ENCODE measurements around the gene TCF25. TPM values are rescaled to one million over a fixed set of nuclear protein-coding genes. Genes with fewer than 3 reads are reported as not detected.

TCF25 gene
- total RNA-seq, 2 donors from 2014 or later = 141 to 302 TPM

DNA sequence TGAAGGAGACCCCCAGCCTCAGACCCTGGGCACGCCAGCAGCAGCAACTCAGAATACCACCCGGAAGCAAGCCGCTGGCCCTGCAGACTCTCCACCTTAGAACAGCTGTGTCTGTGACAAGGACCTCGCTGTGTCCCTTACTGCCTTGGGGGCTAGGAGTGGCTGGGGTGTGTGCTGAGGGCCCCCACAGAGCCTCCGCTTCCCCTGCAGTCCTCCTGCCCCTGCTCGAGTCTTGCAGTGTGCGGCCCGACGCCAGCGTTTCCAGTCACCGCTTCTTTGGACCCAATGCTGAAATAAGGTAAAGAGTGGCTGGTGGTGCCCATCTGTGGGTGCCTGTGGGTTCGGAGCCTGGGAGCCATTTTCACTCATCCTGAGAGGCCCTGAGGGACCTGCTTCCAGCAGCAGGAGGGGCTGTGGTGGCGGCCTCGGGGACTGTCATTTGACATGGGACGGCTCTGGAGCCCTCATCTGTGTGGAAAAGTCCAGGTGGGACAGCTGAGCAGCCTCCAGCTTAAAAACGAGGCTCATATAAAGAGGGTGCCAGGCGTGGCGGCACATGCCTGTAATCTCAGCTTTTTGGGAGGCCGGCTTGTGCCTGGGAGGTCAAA is 30.6 kb downstream of the TCF25 start:
- H3K36me3 ChIP-seq = peaks cover 11 to 12% of the 10 kb centered on the region in 2 donors
- 88% methylated on average over 18 of the region's 19 CpGs for WGBS
- H3K4me3 ChIP-seq = no peak overlapping the region
- H3K27me3 ChIP-seq (replicated peaks; ENCODE audit: insufficient read depth) = no peaks in the 10 kb centered on the region
- intact Hi-C loops (cut with DNase I) = no loop called here
- H3K9me3 ChIP-seq = no peaks in the 10 kb centered on the region
- TF ChIP-seq POLR2AphosphoS5 (IDR thresholded peaks at IDR 0.05) (no peak), POLR2A (IDR thresholded peaks at IDR 0.05) (no peak)
- TF ChIP-seq, protein P1, sequence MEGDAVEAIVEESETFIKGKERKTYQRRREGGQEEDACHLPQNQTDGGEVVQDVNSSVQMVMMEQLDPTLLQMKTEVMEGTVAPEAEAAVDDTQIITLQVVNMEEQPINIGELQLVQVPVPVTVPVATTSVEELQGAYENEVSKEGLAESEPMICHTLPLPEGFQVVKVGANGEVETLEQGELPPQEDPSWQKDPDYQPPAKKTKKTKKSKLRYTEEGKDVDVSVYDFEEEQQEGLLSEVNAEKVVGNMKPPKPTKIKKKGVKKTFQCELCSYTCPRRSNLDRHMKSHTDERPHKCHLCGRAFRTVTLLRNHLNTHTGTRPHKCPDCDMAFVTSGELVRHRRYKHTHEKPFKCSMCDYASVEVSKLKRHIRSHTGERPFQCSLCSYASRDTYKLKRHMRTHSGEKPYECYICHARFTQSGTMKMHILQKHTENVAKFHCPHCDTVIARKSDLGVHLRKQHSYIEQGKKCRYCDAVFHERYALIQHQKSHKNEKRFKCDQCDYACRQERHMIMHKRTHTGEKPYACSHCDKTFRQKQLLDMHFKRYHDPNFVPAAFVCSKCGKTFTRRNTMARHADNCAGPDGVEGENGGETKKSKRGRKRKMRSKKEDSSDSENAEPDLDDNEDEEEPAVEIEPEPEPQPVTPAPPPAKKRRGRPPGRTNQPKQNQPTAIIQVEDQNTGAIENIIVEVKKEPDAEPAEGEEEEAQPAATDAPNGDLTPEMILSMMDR (IDR thresholded peaks at IDR 0.05) = no peak
- no peaks in the 10 kb centered on the region for H3K4me1 ChIP-seq (replicated peaks)
- DNase-seq (ENCODE audit: low spot score) = no peak
- H3K27ac ChIP-seq = no peak overlapping the region

GRCh38 chr16:89904606-89905510 is 31.5 kb downstream of the TCF25 start:
- no peak for DNase-seq (ENCODE audit: low spot score)
- WGBS = 79% methylated on average over 27 of the region's 31 CpGs
- peaks cover 3% of the 10 kb centered on the region for H3K4me1 ChIP-seq (replicated peaks)
- H3K9me3 ChIP-seq = no peaks in the 10 kb centered on the region
- intact Hi-C loops (cut with DNase I) = no loop called here
- no peak overlapping the region for H3K4me3 ChIP-seq
- no peak overlapping the region for H3K27ac ChIP-seq
- TF ChIP-seq, protein P1 (IDR thresholded peaks at IDR 0.05) = no peak
- TF ChIP-seq POLR2A (IDR thresholded peaks at IDR 0.05) (no peak), POLR2AphosphoS5 (IDR thresholded peaks at IDR 0.05) (no peak)
- no peaks in the 10 kb centered on the region for H3K27me3 ChIP-seq (replicated peaks; ENCODE audit: insufficient read depth)
- peaks cover 10 to 11% of the 10 kb centered on the region in 2 donors for H3K36me3 ChIP-seq

DNA sequence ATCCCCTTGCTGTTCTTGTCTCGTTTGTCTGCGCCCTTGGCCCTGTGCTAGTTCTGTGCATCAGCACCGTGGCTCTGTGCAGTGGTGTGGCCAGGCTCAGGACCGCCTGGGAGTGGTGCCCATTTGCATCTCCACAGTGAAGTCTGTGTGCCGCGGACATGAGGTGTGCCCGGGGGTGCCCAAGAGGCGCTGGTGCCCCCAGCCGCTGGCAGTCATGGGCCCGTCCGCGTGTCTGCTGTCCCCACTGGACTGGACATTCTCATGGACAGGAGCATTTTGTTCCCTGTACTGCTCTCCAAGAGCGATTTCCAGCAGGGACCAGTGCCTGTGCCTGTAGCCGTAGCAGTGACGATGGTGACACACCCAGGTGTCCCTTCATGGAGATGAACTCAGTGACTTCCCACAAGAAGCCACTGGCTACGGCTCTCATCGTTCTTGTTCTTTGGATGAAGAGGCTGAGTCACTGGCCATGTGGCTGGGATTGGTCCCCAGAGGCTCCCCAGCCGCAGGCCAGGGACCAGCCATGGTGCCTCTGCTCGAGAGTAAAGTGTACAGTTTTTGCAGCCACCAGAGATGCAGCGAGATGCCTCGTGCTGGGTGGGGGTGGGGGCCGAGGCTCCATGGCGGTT is 32.2 kb downstream of the TCF25 start:
- Histone ChIP-seq H3K36me3 (peaks cover 10 to 11% of the 10 kb centered on the region in 2 donors), H3K4me1 (replicated peaks) (peaks cover 4% of the 10 kb centered on the region), H3K9me3 (no peaks in the 10 kb centered on the region), H3K4me3 (no peak overlapping the region), H3K27me3 (replicated peaks; ENCODE audit: insufficient read depth) (no peaks in the 10 kb centered on the region), H3K27ac (no peak overlapping the region)
- intact Hi-C loops (cut with DNase I) = no loop called here
- 86% methylated on average over 23 of the region's 23 CpGs for whole genome bisulfite sequencing
- no peak for DNase-seq (ENCODE audit: low spot score)
- no peak for TF ChIP-seq POLR2A (IDR thresholded peaks at IDR 0.05)
- TF ChIP-seq, protein P1 (IDR thresholded peaks at IDR 0.05) = no peak
- TF ChIP-seq POLR2AphosphoS5 (IDR thresholded peaks at IDR 0.05) = no peak

DNA sequence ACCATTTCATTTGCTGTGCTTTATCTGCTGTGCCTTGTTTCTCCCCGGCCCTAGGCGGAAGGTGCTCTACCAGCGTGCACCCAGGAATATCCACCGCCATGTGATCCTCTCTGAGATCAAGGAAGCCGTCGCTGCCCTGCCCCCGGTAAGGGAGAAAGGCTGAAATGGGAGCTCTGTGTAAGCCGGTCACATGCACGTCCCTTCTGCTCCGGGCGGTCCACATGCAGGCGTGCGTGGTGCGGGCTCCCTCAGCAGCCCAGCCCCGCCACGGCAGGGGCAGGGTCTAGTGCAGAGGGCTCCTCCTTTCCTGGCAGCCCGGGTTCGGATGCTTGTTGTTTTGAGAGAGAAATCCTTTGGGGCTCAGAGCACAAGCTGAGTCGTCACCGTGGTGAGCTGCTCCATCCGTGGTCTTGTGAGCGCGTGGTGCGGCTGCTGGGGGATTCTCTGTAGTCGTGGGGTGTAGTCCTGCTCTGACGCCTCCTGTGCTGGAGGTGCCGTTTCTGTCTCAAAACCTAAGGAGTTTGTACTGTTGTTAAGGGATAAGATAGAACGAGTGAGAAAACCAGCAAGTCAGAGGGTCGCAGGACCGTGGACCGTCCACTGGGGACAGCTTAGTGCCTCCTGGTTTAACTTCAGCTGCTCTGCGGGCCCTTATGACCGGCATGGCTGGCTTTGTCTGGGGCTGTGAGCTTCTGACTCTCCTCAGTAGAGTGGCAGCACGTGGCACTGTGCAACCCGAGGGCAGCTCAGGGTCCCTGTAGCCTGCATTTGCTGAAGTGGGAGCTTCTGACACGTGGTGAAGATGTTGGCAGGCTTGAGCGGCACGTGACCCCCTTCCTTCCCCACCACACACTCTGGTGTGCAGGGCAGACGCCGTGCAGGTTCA is 33.0 kb downstream of the TCF25 start:
- no peak for DNase-seq (ENCODE audit: low spot score)
- WGBS = 95% methylated on average over 40 of the region's 40 CpGs
- TF ChIP-seq, protein P1 (IDR thresholded peaks at IDR 0.05) = no peak
- Histone ChIP-seq H3K4me1 (replicated peaks) (peaks cover 4% of the 10 kb centered on the region), H3K36me3 (peaks cover 5 to 11% of the 10 kb centered on the region in 2 donors), H3K27me3 (replicated peaks; ENCODE audit: insufficient read depth) (no peaks in the 10 kb centered on the region), H3K9me3 (no peaks in the 10 kb centered on the region), H3K27ac (no peak overlapping the region), H3K4me3 (no peak overlapping the region)
- intact Hi-C loops (cut with DNase I) = no loop called here
